AG10803 (cell line): ENCODE results near the gene RAP1GDS1.

ENCODE experiments used
- DNase-seq: peaks from one replicate; pipeline ENCODE4 v3.0.0; 2010; ENCODE audit warnings: low read depth
- H3K4me3 ChIP-seq: 2 replicates; pipeline ENCODE4 v1.5.1; 2011; ENCODE audit warnings: mild to moderate bottlenecking, low read length, control low read depth
- CTCF ChIP-seq: conservative IDR thresholded peaks from 2 replicates; pipeline ENCODE4 v1.5.1; 2011; ENCODE audit warnings: mild to moderate bottlenecking, low read length, control low read depth, inconsistent platforms

RAP1GDS1 gene

GRCh38 chr4:98430708-98431403 lies 169.7 kb downstream of the RAP1GDS1 start:
- H3K4me3 ChIP-seq: no peak overlapping the region
- DNase-seq: peak; percentile 64
- TF ChIP-seq CTCF: no peak

GRCh38 chr4:98433691-98434090 lies 172.5 kb downstream of the RAP1GDS1 start:
- no peak overlapping the region for H3K4me3 ChIP-seq
- peak; percentile 22 for DNase-seq
- TF ChIP-seq CTCF: no peak

GRCh38 chr4:98434816-98435215 lies 173.6 kb downstream of the RAP1GDS1 start:
- no peak for DNase-seq
- no peak for TF ChIP-seq CTCF
- no peak overlapping the region for H3K4me3 ChIP-seq

- DNase-seq: no peak
- H3K4me3 ChIP-seq: no peak overlapping the region
- no peak for TF ChIP-seq CTCF
Observed at GRCh38 chr4:98444371-98444770, 183.2 kb downstream of the RAP1GDS1 start.

GRCh38 chr4:98446499-98447375 lies 185.6 kb downstream of the RAP1GDS1 start:
- H3K4me3 ChIP-seq: no peak overlapping the region
- DNase-seq: peak; percentile 57
- no peak for TF ChIP-seq CTCF

GRCh38 chr4:98447648-98448047 lies 186.5 kb downstream of the RAP1GDS1 start:
- H3K4me3 ChIP-seq: no peak overlapping the region
- no peak for TF ChIP-seq CTCF
- no peak for DNase-seq

- TF ChIP-seq CTCF: no peak
- no peak for DNase-seq
Observed at GRCh38 chr4:98448908-98449307, 187.7 kb downstream of the RAP1GDS1 start.

More at GRCh38 chr4:98448908-98449307, 187.7 kb downstream of the RAP1GDS1 start:
- no peak overlapping the region for H3K4me3 ChIP-seq
